Retina (tissue), 1 donor: ENCODE data around the gene ZSCAN30.

Source experiments
- DNase-seq: peaks from one replicate; pipeline ENCODE4 v3.0.0-alpha.2; 2016

The ZSCAN30 gene

DNA sequence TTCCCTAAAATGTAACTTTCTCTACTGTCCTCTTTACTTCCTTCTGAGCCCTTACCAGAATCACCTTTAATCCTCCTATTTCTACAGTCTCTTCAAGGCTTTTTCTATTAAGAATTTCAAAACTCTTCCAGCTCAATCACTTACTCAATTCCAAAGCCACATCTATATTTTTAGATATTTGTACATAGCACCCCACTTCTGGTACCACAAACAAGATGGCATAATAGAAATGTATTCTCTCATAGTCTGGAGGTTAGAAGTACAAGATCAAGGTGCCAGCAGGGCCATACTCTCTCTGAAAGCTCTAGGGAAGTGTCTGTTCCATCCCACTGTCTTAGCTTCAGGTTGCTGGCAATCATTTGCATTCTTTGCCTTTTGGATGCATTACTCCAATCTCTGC, 11.1 kb downstream of the ZSCAN30 start:
- DNase-seq: no peak

DNA sequence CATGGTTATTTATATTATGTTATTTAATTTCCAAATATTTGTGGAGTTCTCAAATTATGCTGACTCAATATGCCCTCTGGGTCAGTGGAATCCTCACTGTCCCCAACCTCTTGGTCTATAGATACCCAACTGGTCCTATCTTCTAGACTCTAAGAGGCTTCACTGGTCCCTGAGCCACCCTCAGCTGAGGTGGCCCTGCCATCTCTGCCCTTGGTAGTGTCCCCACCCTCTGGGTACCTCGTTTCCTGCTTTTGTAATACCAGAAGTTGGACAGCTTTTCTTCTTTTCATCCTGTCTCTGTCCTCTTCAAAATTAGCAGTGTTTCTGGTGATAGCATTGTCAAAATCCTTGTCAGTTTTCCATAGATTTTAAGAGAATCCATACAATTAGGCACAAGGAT, 11.9 kb downstream of the ZSCAN30 start:
- DNase-seq: no peak

DNA sequence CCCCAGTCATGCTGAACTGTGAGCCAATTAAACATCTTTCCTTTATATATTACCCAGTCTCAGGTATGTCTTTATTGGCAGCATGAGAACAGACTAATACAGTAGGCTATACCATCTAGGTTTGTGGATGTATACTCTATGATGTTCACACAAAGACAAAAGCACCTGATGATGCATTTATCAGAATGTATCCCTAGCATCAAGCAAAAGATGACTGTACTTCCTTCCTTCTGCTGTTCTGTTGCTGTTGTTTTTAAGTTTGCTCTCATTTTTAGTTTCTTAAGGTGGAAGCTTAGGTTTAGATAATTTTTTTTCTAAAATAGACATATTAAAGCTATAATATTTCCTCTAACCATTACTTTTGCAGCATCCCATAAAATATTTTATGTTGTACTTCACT, 12.4 kb downstream of the ZSCAN30 start:
- no peak for DNase-seq

GRCh38 chr18:35276267-35276666, 13.8 kb downstream of the ZSCAN30 start:
- no peak for DNase-seq

DNA sequence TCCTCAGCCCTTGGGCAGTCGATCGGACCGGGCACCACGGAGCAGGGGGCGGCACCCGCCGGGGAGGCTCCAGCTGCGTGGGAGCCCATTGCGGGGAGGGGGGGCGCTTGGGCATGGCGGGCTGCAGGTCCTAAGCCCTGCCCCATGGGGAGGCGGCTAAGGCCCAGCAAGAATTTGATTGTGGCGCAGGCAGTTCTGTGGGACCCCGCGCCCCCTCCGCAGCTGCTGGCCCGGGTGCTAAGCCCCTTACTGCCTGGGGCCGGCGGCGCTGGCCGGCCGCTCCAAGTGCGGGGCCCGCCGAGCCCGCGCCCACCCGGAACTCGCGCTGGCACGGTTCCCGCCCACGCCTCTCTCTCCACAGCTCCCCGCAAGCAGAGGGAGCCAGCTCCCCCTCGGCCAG, 18.4 kb downstream of the ZSCAN30 start:
- no peak for DNase-seq

DNA sequence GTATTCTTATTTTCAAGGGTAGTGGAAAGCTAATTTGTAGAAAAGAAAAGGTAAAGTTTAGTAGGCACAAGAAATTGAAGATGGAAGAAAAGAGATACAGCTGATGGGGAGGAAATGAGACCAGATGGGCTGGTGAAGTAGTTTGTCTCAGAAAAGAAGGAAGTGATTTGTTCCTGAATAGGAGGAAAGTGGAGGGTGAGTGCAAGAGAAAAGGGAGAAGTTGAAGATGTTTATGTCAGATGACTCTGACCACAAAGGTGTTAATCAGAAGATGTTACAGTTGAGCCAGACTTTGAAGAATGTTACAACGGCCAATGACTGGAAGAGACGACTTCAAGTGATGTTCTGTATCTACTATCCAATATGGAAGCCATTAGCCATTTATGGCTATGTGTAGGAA, 21.2 kb downstream of the ZSCAN30 start:
- DNase-seq: no peak

DNA sequence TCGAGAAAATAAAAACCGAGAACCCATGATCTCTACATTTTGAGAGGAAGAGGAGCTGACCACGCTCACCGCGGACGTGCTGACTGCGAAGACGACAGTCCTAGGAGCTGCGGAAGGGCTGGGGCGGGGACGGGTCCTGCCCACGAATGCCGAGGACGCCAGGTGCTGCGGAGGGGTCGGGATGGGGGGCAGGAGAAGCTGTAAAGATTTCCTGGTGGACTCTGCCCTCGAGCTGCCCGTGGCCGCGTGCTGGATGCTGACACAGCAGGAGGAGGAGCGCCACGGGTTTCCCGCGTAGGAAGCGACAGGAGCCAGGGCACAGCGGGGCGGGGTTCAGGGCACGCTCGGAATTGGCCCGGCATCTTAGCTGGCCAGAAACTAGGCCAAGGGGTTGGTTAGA, 22.2 kb downstream of the ZSCAN30 start:
- DNase-seq: peak; percentile 65

GRCh38 chr18:35267161-35267651, 22.8 kb downstream of the ZSCAN30 start:
- DNase-seq: peak; percentile 98

- DNase-seq: no peak
Observed at GRCh38 chr18:35264409-35264808, 25.6 kb downstream of the ZSCAN30 start.

DNA sequence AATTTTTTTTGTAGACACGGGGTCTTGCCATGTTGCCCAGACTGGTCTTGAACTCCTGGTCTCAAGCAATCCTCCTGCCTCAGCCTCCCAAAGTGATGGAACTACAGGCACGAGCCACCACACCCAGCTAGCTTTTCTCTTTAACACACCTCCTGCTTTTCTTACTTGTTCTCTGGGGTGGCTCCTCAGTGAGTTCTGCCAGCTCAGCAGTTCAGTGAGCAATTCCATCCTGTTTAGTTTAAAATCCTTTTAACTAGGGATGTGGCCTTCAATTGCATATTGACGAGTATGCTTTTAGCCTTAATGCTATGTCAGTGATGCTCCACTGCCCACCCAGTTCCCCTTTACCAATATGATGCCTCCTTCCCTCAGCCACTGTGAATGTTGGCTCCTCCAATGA, 33.1 kb downstream of the ZSCAN30 start:
- DNase-seq: no peak

DNA sequence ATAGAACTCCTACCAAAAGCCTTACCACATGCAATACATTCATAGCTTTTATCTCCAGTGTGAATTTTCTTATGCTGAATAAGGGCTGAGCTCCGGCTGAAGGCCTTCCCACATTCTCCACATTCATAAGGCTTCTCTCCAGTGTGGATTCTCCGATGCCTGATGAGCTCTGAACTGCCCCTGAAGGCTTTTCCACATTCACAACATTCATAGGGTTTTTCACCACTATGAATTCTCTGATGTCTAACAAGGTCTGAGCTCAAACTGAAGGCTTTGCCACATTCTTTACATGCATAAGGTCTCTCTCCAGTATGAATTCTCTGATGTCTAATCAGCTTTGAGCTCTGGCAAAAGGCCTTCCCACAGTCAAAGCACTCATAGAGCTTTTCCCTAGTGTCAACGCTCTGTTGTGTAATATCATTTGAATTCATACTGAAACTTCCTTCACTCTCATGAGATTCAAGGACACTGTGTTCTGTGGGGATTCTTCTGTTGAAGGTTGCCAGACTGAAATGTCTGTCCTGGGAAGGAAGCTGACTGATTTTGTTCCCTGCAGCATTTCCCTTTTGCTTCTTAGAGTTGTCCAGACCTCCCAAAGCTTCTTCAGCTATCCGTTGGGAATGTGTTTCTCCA, 36.3 kb downstream of the ZSCAN30 start:
- DNase-seq: no peak

DNA sequence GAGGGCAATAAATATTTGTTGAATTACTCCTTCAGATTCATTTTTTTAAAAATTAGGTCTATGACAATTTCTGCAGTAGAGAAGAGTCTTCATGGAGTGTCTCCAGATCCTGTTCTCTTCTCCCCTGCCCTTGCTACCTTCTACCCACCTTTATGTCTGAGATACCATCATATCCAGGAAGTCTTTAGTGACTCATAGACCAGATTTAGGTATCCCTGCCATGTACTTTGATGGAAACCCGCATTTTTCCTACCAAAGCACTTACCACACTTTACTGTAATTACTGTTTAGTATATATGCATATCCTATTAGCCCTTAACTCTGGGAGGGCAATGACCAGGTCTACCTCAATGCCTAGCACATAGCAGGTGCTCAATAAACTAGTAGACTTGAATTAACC, 37.6 kb downstream of the ZSCAN30 start:
- no peak for DNase-seq

- DNase-seq: no peak
Observed at GRCh38 chr18:35248429-35248828, 41.6 kb downstream of the ZSCAN30 start.

- DNase-seq: no peak
Observed at GRCh38 chr18:35247412-35248249, 42.4 kb downstream of the ZSCAN30 start.

DNA sequence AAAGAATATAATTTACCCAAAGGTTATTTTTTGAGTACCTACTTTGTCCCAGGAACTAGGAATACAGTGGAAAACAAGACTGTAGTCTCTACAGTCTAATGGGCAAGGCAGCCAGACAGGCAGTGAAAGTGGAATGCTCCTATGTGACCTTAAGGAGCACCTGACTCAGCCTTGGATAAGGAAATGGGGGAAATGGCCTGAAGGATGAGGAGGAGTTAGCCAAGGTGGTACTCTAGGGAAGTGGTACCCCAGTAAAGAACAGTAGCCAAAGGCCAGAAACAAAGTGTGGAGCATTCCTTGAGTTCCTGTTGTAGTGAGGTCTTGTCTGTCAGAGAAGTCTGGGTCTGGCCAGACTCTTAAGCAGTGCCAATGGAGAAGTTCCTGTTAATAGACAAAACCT, 43.2 kb downstream of the ZSCAN30 start:
- no peak for DNase-seq

- DNase-seq: no peak
Observed at GRCh38 chr18:35245719-35246317, 44.2 kb downstream of the ZSCAN30 start.

GRCh38 chr18:35244671-35245070, 45.4 kb downstream of the ZSCAN30 start:
- no peak for DNase-seq

- DNase-seq: no peak
Observed at GRCh38 chr18:35242426-35242825, 47.6 kb downstream of the ZSCAN30 start.

DNA sequence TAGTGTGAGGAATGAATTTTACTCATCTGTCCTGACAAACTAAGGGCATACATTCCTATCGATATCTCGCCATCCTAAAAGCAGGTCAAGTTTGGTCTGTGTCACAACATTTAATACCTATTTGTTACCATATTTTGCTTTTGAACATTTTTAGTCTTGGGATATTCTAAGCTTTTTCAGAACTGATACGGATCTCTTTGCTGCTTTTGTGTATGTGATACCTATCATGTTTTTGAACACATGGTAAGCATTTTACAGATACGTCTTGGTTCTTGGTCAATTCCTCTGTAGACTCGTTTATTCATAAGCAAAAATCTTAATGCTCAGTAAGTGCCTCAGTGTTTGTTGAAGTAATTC, 48.6 kb downstream of the ZSCAN30 start:
- no peak for DNase-seq

DNA sequence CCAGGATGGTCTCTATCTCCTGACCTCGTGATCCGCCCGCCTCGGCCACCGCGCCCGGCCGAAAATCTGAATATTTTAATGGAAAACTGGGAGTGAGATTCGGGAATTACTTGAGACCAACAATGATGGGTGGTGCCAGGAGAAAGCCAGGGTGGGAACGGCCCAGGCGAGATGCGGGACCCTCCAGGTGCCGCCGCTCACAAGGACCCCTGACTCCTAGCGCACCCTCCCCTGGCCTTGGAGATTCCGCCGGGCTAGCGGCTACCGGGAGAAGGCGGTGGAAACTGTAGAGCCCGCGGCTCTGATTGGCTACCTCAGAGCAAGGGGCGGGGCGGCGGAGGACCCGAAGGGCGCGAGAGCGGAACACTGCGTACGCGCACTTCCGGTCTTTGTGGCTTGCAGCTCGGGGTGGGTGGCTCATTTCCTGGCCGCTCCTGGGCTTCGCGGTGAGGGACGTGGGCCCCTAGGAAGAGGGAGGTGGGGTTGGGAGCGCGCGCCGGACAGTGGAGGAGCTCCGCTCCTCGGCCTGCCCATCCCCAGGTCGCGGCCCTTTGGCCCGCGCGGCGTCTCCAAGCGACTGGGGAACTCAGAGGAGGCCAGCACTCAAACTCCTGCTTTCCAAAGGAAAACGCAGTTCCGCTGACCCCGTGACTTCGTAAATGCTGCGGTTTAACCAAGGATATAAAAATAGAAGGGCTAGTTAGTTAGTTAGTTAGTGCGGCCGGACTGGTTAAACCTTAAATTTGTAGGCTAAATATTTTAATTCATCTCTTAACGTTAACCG, 49.2 kb downstream of the ZSCAN30 start, which contains the start of gene ZNF397:
ZNF397 (plus strand) TSS at position 371 of the 784 bp plus-strand sequence. CDS start 1,437 bp downstream, outside the sequence.
- peak; percentile 98 for DNase-seq

DNA sequence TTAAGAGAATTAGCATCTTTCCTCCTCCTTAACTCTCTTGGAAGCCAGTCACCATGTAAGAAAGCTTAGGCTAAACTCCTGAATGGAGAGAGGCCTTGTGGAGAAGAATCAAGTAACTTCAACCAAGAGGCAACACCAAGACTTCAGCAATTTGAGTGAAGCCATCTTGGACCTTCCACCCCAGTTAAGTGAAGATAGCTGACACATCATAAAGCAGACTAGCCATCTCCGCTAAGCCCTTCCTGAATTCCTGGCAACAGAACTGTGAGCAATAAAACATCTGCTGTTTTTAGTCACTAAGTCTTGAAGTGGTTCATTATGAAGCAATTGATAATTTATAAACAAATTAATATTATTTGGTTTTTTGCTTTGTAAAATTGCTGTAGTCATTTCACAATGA, 50.7 kb downstream of the ZSCAN30 start:
- no peak for DNase-seq

DNA sequence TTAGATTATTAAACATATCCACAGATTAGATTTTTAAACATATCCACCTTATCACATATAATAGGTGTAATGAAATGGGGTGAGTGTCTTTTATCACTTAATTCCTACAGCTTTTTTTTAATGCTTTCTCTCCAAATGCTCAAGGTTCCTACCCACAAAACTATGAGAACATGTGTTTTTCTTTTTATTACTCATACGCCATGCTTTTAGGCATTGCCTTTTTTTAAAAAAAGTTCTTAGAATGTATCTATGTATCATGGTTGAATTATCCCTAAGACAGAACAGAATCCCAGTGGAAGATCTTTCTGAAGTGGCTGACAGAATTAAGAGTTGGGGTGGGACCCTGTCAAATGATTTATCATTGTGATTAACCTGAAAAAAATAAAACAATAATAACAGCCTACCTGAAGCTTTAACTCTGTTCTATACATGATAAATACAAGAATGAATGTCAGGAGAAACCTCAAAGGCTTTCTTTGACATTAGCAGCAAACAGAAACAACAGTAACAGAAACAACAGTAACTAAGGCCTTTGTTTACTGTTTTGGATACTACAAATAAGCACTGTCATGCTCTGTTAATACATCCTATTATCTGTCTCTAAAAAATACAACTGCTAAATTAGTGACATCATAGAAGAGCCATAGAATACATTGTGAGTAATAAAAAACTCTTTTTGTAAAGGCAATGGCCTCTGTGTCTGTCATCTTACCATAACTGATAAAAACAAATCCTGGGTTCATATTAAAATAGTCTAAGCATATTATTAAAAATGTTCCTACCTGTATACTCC, 53.3 kb downstream of the ZSCAN30 start:
- no peak for DNase-seq
